Astrocyte of the spinal cord (primary cell): ENCODE measurements around the gene SF3B4.

Experiments
- DNase-seq: peaks from one replicate; pipeline ENCODE4 v3.0.0; 2011; ENCODE audit warnings: low read depth, low spot score
- H3K4me3 ChIP-seq: 2 replicates; pipeline ENCODE4 v1.5.1; 2011; ENCODE audit warnings: low read depth, mild to moderate bottlenecking, low read length, moderate library complexity
- CTCF ChIP-seq: IDR thresholded peaks from 2 replicates; pipeline ENCODE4 v1.5.1; 2012; ENCODE audit warnings: low read depth, mild to moderate bottlenecking, low read length, inconsistent platforms
- in situ Hi-C: cut with HindIII; loops from 2 replicates; pipeline ENCODE4 v1.10.0; 2017; ENCODE audit warnings: low sequenced_read_pairs

SF3B4 gene

GRCh38 chr1:149916898-149917252, 10.7 kb downstream of the SF3B4 start:
- in situ Hi-C loops, result no loop called here
- TF ChIP-seq CTCF, result no peak
- DNase-seq, result no peak
- peak overlapping the region; percentile 75 for H3K4me3 ChIP-seq

- in situ Hi-C loops, result no loop called here
- TF ChIP-seq CTCF, result no peak
- DNase-seq, result no peak
- H3K4me3 ChIP-seq, result peak overlapping the region; percentile 75
Measured at GRCh38 chr1:149916193-149916897, 11.3 kb downstream of the SF3B4 start.

- no peak for TF ChIP-seq CTCF
- no peak for DNase-seq
- no peak overlapping the region for H3K4me3 ChIP-seq
- in situ Hi-C loops, result no loop called here
Measured at GRCh38 chr1:149915429-149916192, 12.0 kb downstream of the SF3B4 start.

- in situ Hi-C loops, result no loop called here
- no peak for DNase-seq
- TF ChIP-seq CTCF, result no peak
- H3K4me3 ChIP-seq, result no peak overlapping the region
Measured at GRCh38 chr1:149914545-149914944, 13.1 kb downstream of the SF3B4 start.

DNA sequence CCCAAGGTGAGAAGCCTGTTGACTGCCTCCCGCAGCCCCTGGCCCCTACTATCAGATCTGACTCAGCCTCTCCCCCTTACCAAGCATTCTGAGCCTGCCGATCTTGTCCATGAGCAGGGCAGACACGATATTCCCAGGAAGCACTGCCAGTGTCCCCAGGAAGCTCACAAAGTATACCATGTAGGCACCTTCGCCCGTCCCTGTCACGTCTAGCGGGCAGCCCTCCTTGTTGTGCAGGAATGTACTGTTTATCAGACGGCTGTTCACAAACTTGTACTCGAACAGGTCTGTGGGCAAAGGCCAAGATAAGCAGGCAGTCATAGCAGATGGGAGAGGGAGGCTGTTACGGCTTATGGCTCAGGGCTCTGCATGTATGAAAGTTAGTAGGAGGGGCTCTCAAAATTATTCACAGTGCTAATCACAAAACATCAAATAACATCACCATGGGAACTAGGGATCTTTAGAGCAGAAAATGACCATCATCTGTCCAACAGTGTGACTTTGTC, 21.0 kb downstream of the SF3B4 start:
- in situ Hi-C loops, result no loop called here
- TF ChIP-seq CTCF, result no peak
- H3K4me3 ChIP-seq, result no peak overlapping the region
- no peak for DNase-seq

DNA sequence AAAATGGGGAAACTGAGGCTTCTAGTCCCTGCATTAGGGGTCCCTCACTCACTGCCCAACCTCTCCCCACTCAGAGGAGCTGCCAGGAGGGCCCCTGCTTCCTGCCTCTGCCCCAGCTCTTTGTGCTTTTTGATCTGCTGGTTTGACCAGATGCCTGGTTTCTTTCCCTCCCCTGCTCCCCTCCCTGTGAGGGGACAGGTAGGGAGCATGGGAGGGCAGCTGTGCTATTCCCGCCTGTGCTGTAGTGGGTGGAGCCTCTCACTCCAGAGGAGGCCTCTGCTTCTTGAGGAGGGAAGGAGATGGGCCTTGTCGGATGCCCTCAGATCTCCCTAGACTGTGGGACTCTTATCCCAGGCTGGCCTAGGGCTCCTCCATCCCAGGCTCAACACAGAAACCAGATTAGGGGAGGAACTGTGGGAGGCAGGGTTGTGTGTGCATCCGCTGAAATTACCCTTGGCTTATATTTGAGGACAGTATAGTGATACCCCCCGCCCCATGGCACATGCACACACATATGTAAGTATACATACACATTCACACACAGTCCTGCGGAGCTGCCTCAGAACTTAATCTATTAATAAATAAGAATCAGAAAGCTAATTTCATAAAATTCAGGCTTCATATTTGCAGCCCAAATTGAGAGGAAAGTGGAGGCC, 23.6 kb downstream of the SF3B4 start:
- in situ Hi-C loops, result no loop called here
- H3K4me3 ChIP-seq, result no peak overlapping the region
- no peak for TF ChIP-seq CTCF
- no peak for DNase-seq
